Endodermal cell (in vitro differentiated cells): Measurements from ENCODE around the gene KRT32. TPM values are rescaled to one million over a fixed set of nuclear protein-coding genes. Genes with fewer than 3 reads are reported as not detected.

Experiments used
- DNase-seq: peaks from one replicate; pipeline ENCODE4 v3.0.0-alpha.2; 2017
- H3K27ac ChIP-seq: 2 replicates; pipeline ENCODE4 v1.5.1; 2013; ENCODE audit warnings: mild to moderate bottlenecking, low read depth, low read length, moderate library complexity
- H3K27me3 ChIP-seq: 2 replicates; pipeline ENCODE4 v1.6.1; 2013; ENCODE audit warnings: mild to moderate bottlenecking, low read length, moderate library complexity; ENCODE audit not compliant: insufficient read depth, control insufficient read depth, poor library complexity, severe bottlenecking
- H3K36me3 ChIP-seq: 2 replicates; pipeline ENCODE4 v1.7.0; 2013; ENCODE audit warnings: mild to moderate bottlenecking, low read length, moderate library complexity; ENCODE audit not compliant: control insufficient read depth, insufficient read depth
- H3K4me1 ChIP-seq: one replicate; pipeline ENCODE4 v1.7.0; 2013; ENCODE audit warnings: low read length; ENCODE audit not compliant: control insufficient read depth, insufficient read depth
- H3K4me3 ChIP-seq: 2 replicates; pipeline ENCODE4 v1.5.1; 2013; ENCODE audit warnings: mild to moderate bottlenecking, low read length, moderate library complexity
- H3K9ac ChIP-seq: 2 replicates; pipeline ENCODE4 v1.6.1; 2013; ENCODE audit warnings: mild to moderate bottlenecking, low read length, moderate library complexity; ENCODE audit not compliant: poor library complexity, severe bottlenecking; ENCODE audit errors: extremely low read depth
- H3K9me3 ChIP-seq: 2 replicates; pipeline ENCODE4 v1.6.1; 2013; ENCODE audit warnings: mild to moderate bottlenecking, low read length, moderate library complexity; ENCODE audit not compliant: control insufficient read depth
- H3K27ac Mint-ChIP-seq: 2 replicates; pipeline ENCODE4 v1.8.0; 2020; ENCODE audit warnings: mixed read lengths
- H3K27me3 Mint-ChIP-seq: 2 replicates; pipeline ENCODE4 v1.8.0; 2021; ENCODE audit warnings: mild to moderate bottlenecking, mixed read lengths; ENCODE audit not compliant: insufficient read depth
- H3K36me3 Mint-ChIP-seq: 2 replicates; pipeline ENCODE4 v1.8.0; 2020; ENCODE audit warnings: low read depth, mixed read lengths
- H3K4me1 Mint-ChIP-seq: 2 replicates; pipeline ENCODE4 v1.8.0; 2020; ENCODE audit warnings: mixed read lengths
- H3K4me3 Mint-ChIP-seq: 2 replicates; pipeline ENCODE4 v1.8.0; 2020; ENCODE audit warnings: mild to moderate bottlenecking, moderate library complexity, mixed read lengths
- H3K9me3 Mint-ChIP-seq: 2 replicates; pipeline ENCODE4 v1.8.0; 2020; ENCODE audit warnings: mild to moderate bottlenecking, mixed read lengths
- CTCF ChIP-seq: fragments of 200-600 bp; sonication (generic); conservative IDR thresholded peaks from 2 replicates; pipeline ENCODE4 v1.5.0; 2021; ENCODE audit warnings: antibody characterized with exemption, mild to moderate bottlenecking
- WGBS, 2 experiments: methylation state at CpG; one replicate each; pipeline versions ENCODE4 v1.1.5 to v1.1.7; 2013; ENCODE audit warnings: missing lambda C conversion rate in 2 of 2, mixed read lengths in 1 of 2; ENCODE audit not compliant: insufficient coverage in 1 of 2, insufficient read length in 1 of 2; 5-methylcytosine and 5-hydroxymethylcytosine counted together
- total RNA-seq, 2 donors: library from RNA; stranded (reverse); fragmentation: NEBNext Ultra II Directional in 1 of 2; extraction: Animal tissue kit (Norgen Biotek cat#: 25700) in 1 of 2; gene quantifications; 2 replicates in 1 of 2; 3 replicates in 1 of 2; pipeline ENCODE4 v1.2.1, GENCODE V29; 2021

Gene KRT32
- total RNA-seq, 2 donors from 2014 or later = not detected

- no peaks in the 10 kb centered on the region for H3K4me1 ChIP-seq
- DNase-seq = no peak
- H3K9me3 ChIP-seq = no peaks in the 10 kb centered on the region
- H3K9ac ChIP-seq = no peak overlapping the region
- Mint-ChIP-seq H3K4me3 (no peak overlapping the region), H3K9me3 (no peaks in the 10 kb centered on the region), H3K4me1 (peaks cover 4% of the 10 kb centered on the region), H3K36me3 (no peaks in the 10 kb centered on the region), H3K27ac (no peak overlapping the region), H3K27me3 (peaks cover 22% of the 10 kb centered on the region)
- no peaks in the 10 kb centered on the region for H3K27me3 ChIP-seq
- 73 to 86% methylated on average over 2 to 4 of the region's 4 CpGs for WGBS, 2 experiments
- H3K27ac ChIP-seq = no peak overlapping the region
- no peak overlapping the region for H3K4me3 ChIP-seq
- TF ChIP-seq CTCF = no peak
- no peaks in the 10 kb centered on the region for H3K36me3 ChIP-seq
Measured at GRCh38 chr17:41492771-41493170, 25.6 kb upstream of the KRT32 start.

GRCh38 chr17:41492351-41492750 lies 25.2 kb upstream of the KRT32 start:
- WGBS, 2 experiments = 62 to 88% methylated on average over 2 to 6 of the region's 6 CpGs
- Histone ChIP-seq H3K27me3 (no peaks in the 10 kb centered on the region), H3K9ac (no peak overlapping the region), H3K9me3 (no peaks in the 10 kb centered on the region), H3K27ac (no peak overlapping the region), H3K36me3 (no peaks in the 10 kb centered on the region), H3K4me1 (no peaks in the 10 kb centered on the region), H3K4me3 (no peak overlapping the region)
- H3K4me1 Mint-ChIP-seq = peaks cover 4% of the 10 kb centered on the region
- no peak overlapping the region for H3K4me3 Mint-ChIP-seq
- no peaks in the 10 kb centered on the region for H3K36me3 Mint-ChIP-seq
- H3K27me3 Mint-ChIP-seq = peaks cover 23% of the 10 kb centered on the region
- H3K9me3 Mint-ChIP-seq = no peaks in the 10 kb centered on the region
- TF ChIP-seq CTCF = no peak
- no peak overlapping the region for H3K27ac Mint-ChIP-seq
- DNase-seq = no peak

GRCh38 chr17:41491476-41491875 lies 24.3 kb upstream of the KRT32 start:
- Mint-ChIP-seq H3K4me3 (no peak overlapping the region), H3K36me3 (no peaks in the 10 kb centered on the region)
- H3K4me3 ChIP-seq = no peak overlapping the region

More at GRCh38 chr17:41491476-41491875, 24.3 kb upstream of the KRT32 start:
- Mint-ChIP-seq H3K4me1 (peaks cover 2% of the 10 kb centered on the region), H3K27ac (no peak overlapping the region), H3K27me3 (peaks cover 30% of the 10 kb centered on the region), H3K9me3 (no peaks in the 10 kb centered on the region)
- no peak for DNase-seq
- no peak overlapping the region for H3K27ac ChIP-seq
- no peak overlapping the region for H3K9ac ChIP-seq
- H3K9me3 ChIP-seq = no peaks in the 10 kb centered on the region
- 72 to 100% methylated on average over 1 to 2 of the region's 2 CpGs for WGBS, 2 experiments
- H3K4me1 ChIP-seq = no peaks in the 10 kb centered on the region
- no peaks in the 10 kb centered on the region for H3K27me3 ChIP-seq
- H3K36me3 ChIP-seq = no peaks in the 10 kb centered on the region
- TF ChIP-seq CTCF = no peak
